SU-DHL-6 (cell line): ENCODE measurements around the gene CDKAL1.

Experiments used
- EZH2phosphoT487 ChIP-seq: fragments of 200-600 bp; sonication (generic), shearing (Covaris generic); conservative IDR thresholded peaks from 2 replicates; pipeline ENCODE4 v1.6.1; 2018; ENCODE audit warnings: mild to moderate bottlenecking, antibody characterized with exemption, low read length, moderate library complexity, mixed read lengths
- TF ChIP-seq, protein P1 (sequence below): fragments of 200-600 bp; sonication (generic); IDR thresholded peaks from one replicate; pipeline ENCODE4 v1.5.1; 2017; ENCODE audit warnings: antibody characterized with exemption, mild to moderate bottlenecking, low read length, moderate library complexity; ENCODE audit not compliant: insufficient read depth, poor library complexity, severe bottlenecking

DNA sequence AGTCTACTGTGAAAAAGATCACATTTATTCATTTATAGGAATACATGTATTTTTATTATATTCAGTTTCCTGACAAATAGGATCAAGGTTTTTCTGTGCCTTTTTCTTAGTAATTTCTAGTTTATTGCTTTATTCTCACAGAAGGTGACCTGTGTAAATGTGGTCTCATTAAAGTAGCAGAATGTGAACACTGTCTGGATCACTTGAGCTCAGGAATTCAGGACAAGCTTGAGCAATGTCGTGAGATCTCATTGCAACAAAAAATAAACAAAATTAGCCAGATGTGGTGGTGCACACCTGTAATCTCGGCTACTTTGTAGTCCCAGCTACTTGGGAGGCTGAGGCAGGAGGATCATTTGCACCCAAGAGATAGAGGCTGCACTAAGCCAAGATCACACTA lies 516.7 kb downstream of the CDKAL1 start:
- TF ChIP-seq, protein P1, sequence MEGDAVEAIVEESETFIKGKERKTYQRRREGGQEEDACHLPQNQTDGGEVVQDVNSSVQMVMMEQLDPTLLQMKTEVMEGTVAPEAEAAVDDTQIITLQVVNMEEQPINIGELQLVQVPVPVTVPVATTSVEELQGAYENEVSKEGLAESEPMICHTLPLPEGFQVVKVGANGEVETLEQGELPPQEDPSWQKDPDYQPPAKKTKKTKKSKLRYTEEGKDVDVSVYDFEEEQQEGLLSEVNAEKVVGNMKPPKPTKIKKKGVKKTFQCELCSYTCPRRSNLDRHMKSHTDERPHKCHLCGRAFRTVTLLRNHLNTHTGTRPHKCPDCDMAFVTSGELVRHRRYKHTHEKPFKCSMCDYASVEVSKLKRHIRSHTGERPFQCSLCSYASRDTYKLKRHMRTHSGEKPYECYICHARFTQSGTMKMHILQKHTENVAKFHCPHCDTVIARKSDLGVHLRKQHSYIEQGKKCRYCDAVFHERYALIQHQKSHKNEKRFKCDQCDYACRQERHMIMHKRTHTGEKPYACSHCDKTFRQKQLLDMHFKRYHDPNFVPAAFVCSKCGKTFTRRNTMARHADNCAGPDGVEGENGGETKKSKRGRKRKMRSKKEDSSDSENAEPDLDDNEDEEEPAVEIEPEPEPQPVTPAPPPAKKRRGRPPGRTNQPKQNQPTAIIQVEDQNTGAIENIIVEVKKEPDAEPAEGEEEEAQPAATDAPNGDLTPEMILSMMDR, result no peak
- no peak for TF ChIP-seq EZH2phosphoT487
